Measurements from ENCODE around the gene RIMKLB.
"Not testable (repeated sequence)": the region's sequence is repeated elsewhere in the genome, so short reads cannot be mapped to it uniquely, and the experiment has no call there.

RIMKLB gene

DNA sequence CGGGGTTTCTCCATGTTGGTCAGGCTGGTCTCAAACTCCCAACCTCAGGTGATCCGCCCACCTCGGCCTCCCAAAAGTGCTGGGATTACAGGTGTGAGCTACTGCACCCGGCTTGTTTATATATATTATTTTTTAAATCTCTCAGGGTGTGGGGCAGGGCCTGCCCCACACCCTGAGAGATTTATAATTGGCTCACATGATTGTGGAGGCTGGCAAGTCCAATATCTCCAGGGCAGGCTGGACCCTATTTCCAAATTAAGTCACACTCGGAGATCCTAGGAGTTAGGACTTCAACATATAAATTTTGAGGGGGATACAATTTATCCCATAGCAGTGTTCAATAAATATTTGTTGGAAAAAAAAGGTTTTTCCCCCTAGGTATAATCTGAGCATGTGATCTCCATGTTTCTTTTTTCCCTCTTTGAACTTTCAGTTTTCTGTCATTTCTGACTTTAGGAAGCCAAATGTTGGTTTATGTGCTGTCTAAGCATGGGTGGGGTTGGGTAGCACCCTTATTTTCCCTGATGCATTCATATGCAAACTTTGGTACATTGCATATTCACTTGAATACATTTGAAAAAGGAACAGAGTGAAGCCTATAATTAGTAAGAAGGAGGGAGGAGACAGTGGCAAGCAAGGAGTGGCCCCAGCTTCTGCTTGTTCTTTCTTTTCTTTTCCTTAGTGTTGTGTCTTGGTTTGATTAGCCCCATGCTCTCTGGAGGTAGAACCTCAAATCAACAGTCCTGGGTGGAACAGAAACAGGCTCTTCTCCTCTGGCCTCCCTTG lies 116.0 kb downstream of the RIMKLB start:
- in situ Hi-C loops (cut with HindIII; ENCODE audit: low sequenced_read_pairs): no loop called here

GRCh38 chr12:8816448-8817050 lies 118.8 kb downstream of the RIMKLB start:
- in situ Hi-C loops (cut with HindIII; ENCODE audit: low sequenced_read_pairs): no loop called here

DNA sequence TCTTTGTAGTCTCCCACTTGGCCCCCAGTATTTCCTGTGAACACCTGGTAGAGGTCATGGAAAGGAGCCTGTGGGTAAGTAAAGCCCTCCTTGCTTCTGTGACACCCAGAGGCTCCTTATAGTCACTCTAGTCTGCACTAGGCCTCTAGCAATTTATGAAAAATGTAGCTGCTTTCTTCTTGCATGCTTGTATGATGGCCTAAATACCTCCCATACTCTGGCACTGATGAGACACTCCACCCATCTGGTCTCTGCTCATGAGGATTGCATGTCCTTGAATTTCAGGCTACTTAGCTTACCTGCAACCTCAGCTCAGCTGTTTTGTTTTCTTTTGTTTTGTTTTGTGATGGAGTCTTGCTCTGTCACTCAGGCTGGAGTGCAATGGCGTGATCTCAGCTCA lies 120.1 kb downstream of the RIMKLB start:
- in situ Hi-C loops (cut with HindIII; ENCODE audit: low sequenced_read_pairs): no loop called here

GRCh38 chr12:8818526-8818925 lies 120.7 kb downstream of the RIMKLB start:
- in situ Hi-C loops (cut with HindIII; ENCODE audit: low sequenced_read_pairs): no loop called here

DNA sequence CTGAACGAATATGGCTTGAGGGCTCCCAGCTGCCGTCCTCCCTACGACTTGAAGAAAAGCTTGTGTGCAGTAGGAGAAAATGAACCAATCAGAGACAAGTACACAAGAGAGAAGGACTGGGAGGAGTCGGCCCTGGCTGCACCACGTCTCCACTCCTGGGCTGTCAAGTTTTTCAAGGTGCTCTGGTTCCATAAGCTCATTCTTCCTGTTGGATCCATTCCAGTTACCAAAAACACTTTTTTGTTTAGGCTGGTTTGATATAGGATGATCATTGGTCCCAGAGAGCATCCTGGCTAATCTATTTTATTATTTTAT lies 121.8 kb downstream of the RIMKLB start:
- in situ Hi-C loops (cut with HindIII; ENCODE audit: low sequenced_read_pairs): no loop called here

- in situ Hi-C loops (cut with HindIII; ENCODE audit: low sequenced_read_pairs): not testable (repeated sequence)
Observed at GRCh38 chr12:8820676-8821407, 123.1 kb downstream of the RIMKLB start.

DNA sequence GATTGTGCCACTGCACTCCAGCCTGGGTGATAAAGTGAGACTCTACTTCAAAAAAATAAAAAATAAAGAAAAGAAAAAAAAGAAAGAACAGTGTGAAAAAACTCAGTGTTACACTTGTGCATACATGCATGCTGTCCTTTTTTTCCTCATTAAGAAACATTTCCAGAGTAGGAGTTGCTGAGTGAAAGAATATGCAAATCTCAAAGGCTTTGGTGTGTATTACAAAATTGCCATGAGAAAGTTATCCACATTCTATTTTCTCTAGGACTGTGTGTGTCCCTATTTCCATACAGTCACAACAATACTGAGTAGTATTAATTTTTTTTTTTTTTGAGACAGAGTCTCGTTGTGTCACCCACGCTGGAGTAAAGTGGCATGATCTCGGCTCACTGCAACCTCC lies 123.8 kb downstream of the RIMKLB start:
- in situ Hi-C loops (cut with HindIII; ENCODE audit: low sequenced_read_pairs): no loop called here

DNA sequence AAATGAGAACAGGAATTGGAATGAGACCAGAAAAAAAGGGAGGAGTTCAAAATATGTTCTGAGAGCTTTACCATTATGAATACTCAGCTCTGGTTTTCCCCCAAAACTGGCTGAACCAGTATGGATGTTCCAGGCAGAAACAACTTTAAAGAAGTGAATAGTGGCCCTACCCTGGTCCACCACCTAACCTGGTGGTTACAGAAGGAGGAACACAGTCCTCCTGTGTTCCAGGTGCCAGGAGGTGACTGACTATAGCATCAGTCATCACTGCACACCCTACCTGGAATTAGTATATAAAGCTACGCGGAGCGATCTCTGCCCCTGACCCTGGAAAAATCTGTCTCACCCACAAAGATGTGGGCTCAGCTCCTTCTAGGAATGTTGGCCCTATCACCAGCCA lies 124.5 kb downstream of the RIMKLB start, which contains the start of gene A2ML1:
TSS of gene A2ML1 (plus strand) at position 324 of the 400 bp plus-strand sequence. CDS start at position 355, 31 bp downstream.
- in situ Hi-C loops (cut with HindIII; ENCODE audit: low sequenced_read_pairs): no loop called here

- in situ Hi-C loops (cut with HindIII; ENCODE audit: low sequenced_read_pairs): no loop called here
Observed at GRCh38 chr12:8823565-8824300, 125.9 kb downstream of the RIMKLB start.

DNA sequence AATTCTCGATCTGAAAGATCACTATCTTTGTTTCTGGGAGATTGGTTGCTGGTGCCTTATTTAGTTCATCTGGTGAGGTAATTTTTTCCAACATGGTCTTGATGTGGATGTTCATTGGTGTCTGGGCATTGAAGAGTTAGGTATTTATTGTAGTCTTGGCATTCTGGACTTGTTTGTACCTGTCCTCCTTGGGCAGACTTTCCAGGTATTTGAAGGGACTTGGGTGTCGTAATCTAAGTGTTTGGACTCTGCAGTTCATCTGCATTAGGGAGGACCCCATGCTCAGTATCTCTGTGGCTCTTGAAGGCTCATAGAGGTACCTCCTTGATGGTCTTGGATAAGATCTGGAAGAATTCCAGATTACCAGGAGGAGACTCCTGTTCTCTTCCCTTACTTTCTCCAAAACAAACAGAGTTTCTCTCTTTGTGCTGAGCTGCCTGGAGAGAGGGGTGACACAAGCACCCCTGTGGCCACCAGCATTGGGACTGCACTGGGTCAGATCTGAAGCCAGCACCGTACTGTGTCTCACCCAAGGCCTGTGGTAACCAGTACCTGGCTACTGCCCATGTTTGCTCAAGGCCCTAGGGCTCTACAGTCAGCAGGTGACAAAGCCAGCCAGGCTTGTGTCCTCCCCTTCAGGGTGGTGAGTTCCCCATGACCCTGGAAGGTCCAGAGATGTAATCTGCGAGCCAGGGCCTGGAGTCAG lies 129.9 kb downstream of the RIMKLB start:
- in situ Hi-C loops (cut with HindIII; ENCODE audit: low sequenced_read_pairs): no loop called here

GRCh38 chr12:8828257-8829124 lies 130.7 kb downstream of the RIMKLB start:
- in situ Hi-C loops (cut with HindIII; ENCODE audit: low sequenced_read_pairs): no loop called here

- in situ Hi-C loops (cut with HindIII; ENCODE audit: low sequenced_read_pairs): no loop called here
Observed at GRCh38 chr12:8829125-8829518, 131.3 kb downstream of the RIMKLB start.

DNA sequence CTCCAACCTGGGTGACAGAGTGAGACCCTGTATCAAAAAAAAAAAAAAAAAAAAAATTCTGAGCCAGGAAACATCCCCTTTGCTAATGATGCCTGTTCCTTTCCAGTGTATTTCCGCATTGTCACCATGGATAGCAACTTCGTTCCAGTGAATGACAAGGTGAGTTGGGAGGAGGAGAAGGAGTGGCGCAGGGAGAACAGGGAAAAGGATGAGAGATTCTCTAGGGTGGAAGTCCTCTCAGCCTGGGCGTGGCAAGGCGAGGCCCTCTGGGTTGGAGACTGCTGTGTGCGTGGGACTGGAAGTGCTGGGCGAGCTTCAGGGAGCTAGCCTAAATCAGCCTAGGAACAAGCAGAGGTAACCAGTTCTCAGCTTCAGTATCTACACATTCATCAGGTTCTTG lies 131.8 kb downstream of the RIMKLB start:
- in situ Hi-C loops (cut with HindIII; ENCODE audit: low sequenced_read_pairs): no loop called here

DNA sequence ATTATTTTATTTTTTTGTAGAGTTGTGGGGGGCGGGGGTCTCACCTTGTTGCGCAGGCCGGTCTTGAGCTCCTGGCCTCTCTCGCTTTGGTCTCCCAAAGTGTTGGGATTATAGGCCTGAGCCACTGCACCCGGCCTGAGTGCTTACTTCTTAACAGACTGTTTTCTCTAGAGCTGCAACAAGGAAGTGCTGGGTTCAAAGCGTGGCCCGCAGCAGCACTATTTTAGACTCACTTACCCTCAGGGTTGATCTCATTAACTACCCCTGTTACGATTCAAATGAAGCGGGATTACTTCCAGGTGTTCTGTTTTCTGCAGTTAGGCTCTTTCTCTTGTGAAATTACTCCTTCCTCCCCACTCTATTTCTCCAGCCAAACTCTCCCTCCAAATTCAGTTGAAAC lies 133.3 kb downstream of the RIMKLB start:
- in situ Hi-C loops (cut with HindIII; ENCODE audit: low sequenced_read_pairs): no loop called here

DNA sequence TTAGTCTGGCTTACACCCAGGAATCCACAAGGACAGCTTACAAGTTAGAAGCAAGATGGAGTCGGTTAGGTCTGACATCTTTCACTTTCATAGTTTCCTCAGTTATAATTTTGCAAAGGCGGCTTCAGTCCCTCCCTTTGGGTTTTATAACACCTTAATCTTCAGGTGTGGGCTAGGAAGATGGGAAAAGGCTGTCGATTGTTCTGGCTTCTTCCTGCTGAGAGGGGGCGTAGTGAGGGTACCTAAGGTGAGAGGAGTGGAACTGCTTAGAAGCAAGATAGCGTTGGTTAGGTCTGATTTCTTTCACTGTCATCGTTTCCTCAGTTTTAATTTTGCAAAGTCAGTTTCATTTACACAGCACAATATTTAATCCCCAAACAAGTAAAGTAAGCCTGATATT lies 134.7 kb downstream of the RIMKLB start:
- in situ Hi-C loops (cut with HindIII; ENCODE audit: low sequenced_read_pairs): no loop called here

All from endothelial cell of hepatic sinusoid (primary cell).